Esophagus muscularis mucosa (tissue), 3 donors: ENCODE measurements around the gene BTG4.

Source experiments
- POLR2A ChIP-seq: fragments of 450-650 bp; IDR thresholded peaks from one replicate; pipeline ENCODE4 v1.6.1; 2017; ENCODE audit warnings: antibody characterized with exemption, moderate library complexity, mild to moderate bottlenecking, low read depth
- TF ChIP-seq, protein P1 (sequence below), 3 experiments: fragments of 200-600 bp in 2 of 3; fragments of 450-650 bp in 1 of 3; sonication (generic) in 2 of 3; IDR thresholded peaks; one replicate each; pipeline ENCODE4 v1.5.1; 2017 to 2019; ENCODE audit warnings: antibody characterized with exemption in 3 of 3, mild to moderate bottlenecking in 2 of 3, moderate library complexity in 1 of 3

DNA sequence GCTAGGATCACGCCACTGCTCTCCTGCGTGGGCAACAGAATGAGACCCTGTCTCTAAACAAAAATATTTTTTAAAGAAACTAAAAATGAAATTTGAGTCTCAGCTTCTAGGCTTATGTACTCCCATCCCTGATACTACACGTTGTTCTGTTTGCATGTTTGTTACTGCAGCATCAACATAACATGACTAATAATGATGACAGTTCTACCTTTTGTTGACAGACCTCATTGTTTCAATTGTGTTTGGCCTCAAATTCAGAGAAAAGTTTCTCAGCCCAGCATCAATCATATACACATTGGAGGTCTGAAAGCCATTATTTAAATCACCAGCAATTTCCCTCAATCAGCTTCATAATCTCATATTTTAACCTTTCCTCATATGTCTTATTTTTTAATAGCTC is 49.1 kb upstream of the BTG4 start:
- TF ChIP-seq, protein P1, sequence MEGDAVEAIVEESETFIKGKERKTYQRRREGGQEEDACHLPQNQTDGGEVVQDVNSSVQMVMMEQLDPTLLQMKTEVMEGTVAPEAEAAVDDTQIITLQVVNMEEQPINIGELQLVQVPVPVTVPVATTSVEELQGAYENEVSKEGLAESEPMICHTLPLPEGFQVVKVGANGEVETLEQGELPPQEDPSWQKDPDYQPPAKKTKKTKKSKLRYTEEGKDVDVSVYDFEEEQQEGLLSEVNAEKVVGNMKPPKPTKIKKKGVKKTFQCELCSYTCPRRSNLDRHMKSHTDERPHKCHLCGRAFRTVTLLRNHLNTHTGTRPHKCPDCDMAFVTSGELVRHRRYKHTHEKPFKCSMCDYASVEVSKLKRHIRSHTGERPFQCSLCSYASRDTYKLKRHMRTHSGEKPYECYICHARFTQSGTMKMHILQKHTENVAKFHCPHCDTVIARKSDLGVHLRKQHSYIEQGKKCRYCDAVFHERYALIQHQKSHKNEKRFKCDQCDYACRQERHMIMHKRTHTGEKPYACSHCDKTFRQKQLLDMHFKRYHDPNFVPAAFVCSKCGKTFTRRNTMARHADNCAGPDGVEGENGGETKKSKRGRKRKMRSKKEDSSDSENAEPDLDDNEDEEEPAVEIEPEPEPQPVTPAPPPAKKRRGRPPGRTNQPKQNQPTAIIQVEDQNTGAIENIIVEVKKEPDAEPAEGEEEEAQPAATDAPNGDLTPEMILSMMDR (IDR thresholded peaks at IDR 0.05) = no peak
- no peak for TF ChIP-seq POLR2A
